ENCODE results near the gene TRIM50.
"Not testable (repeated sequence)": the region's sequence is repeated elsewhere in the genome, so short reads cannot be mapped to it uniquely, and the experiment has no call there.

The TRIM50 gene

DNA sequence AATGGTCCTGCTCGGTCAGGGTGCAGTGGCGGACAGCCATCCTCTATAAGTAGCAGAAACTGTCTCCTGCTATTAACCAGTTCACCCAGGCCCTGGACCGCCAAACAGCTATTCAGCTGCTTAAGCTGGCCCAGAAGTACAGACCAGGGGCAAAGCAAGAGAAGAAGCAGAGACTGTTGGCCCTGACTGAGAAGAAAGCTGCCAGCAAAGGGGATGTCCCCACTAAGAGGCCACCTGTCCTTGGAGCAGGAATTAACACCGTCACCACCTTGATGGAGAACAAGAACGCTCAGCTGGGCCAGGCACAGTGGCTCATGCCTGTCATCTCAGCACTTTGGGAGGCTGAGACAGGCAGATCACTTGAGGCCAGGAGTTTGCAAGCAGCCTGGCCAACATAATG, 13.6 kb downstream of the TRIM50 start:
- no peak for DNase-seq (ENCODE audit: low read depth)

DNA sequence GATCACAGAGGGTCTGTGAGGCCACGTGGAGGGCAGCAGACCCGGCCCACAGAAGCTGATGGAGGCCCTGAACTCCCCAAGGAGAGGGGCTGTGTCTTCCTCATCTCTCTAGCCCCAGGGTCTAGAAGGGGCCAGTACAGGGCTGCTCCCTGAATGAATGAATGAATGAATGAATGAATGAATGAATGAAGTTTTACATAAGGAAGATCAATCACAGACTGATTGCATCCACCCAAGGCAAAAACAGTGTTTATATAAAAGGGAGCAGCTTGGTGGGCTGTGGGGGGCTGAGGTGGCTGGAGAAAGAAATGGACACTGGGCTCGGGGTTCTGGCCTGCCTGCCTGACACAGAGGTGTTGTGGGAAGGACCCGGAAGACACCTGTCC, 14.4 kb downstream of the TRIM50 start:
- DNase-seq (ENCODE audit: low read depth) = no peak

DNA sequence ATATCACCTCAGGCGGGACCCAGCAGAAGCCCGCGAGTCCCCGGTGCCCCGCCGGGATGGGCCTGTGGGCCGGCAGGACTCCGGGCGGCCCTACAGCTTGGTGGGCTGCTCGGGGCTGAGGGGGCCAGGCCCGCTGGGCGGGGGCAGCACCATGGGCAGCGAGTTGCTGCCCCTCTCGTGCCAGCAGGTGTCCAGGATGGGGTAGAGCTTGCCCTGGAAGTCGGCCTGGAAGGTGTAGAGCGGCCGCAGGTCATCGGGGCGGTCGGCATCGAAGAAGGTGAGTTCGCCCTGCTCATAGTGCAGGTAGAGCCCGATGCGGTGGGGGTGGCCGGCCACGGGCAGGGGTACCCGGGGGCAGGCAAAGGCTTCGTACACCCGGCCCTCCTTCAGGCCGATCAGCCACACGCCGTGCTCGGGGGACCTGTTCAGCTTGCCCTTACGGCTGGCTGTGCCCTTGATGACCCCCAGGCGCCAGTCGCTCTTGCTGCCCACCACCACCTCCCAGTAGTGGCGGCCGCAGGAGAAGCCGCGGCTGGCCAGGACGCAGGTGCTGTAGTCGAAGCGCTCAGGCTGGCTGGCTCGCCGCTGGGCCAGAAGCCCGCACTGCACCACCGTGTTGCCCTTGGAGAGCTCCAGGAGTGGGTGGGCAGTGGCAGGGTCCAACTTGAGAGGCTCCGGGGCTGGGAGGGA, 14.9 kb downstream of the TRIM50 start:
- DNase-seq (ENCODE audit: low read depth) = no peak

DNA sequence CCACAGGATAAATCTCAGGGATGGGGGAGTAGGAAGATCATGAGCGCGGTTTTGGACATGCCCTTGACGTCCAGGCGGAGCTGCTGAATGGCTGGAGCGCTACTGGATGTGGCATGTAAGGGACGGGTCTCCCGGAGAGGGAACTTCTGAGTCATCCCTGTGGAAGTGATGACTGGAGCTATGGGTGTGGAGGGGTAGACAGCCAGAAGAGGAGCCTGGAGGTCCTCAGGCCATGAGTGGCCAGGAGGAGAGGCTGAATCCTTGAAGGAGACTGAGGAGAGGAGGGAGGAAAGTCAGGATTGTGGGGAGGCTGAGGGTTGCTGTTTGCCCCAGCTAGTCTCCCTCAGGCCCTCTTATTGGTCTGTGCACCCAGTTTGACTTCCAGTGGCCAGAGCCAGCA, 16.5 kb downstream of the TRIM50 start:
- not testable (repeated sequence) for DNase-seq (ENCODE audit: low read depth)

DNA sequence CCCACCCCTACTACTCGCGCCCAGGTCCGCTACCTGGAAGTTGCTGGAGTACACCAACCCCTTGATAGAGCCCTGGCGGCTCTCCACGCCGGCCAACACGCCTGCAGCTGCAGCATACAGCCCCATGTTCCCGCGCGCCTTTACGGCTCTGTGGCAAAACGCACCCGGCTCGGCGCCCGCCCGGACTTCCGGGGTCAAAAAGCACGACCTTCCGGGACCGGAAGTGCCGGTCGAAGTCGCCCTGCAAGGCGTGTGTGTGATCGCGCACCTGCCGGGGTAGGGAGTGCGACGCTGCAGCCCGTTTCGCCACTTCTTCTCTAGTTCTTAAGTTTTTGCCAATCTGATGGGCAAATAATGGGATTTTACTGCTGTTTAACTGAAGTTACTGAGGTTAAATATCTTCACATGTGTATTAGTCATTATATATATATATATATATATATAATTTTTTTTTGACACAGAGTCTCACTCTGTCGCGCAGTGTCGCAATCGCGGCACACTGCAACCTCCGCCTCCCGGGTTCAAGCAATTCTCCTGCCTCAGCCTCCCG, 19.1 kb downstream of the TRIM50 start, which contains the start of gene NSUN5:
Gene NSUN5, minus strand, starts transcription at position 162 of the 550 bp plus-strand sequence. Its CDS starts 36 bp downstream, at position 126.
- peak; percentile 80 for DNase-seq (ENCODE audit: low read depth)

DNA sequence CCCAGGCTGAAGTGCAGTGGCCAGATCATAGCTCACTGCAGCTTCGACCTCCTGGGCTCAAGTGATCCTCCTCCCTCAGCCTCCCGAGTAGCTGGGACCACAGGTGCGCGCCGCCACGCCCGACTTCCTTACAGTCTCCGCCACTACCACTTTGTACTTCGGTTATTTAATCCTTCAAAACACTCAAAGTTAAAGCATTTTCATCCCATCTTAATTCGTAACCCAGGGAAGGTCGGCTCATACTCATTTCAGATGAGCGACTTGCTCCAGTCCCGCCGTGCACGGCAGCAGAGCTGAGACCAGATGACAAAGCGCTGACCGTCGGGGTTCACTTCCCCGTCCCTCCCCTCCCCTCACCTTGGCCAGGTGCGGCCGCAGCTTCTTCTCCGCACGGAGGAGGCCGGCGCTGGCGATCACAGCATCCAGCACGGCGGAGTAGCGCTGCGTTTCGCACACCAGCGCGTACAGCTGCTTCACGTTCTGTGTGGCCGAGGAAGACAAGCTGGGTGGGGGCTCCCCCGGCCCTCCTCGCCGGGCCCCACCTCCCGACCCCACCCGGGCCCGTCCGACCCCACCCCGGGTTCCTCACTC, 19.7 kb downstream of the TRIM50 start:
- no peak for DNase-seq (ENCODE audit: low read depth)

DNA sequence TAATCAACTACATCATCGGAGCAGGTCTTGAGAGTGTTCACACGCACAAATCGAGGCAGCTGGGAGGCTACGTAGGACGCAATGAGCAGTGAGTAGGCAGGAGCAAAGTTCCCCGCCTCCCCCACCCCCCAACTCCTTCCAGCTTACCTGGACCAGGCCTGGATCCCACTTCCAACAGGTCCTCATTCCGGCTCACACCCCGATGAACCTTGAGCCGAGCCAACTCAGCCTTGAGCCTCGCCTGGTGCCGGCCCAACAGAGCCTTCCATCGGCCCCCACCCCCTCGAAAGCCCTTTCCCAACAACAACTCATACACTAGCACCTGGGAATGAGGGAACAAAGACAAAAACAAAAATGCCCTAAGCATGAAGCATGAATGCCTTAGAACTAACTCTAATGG, 20.4 kb downstream of the TRIM50 start:
- DNase-seq (ENCODE audit: low read depth) = no peak

DNA sequence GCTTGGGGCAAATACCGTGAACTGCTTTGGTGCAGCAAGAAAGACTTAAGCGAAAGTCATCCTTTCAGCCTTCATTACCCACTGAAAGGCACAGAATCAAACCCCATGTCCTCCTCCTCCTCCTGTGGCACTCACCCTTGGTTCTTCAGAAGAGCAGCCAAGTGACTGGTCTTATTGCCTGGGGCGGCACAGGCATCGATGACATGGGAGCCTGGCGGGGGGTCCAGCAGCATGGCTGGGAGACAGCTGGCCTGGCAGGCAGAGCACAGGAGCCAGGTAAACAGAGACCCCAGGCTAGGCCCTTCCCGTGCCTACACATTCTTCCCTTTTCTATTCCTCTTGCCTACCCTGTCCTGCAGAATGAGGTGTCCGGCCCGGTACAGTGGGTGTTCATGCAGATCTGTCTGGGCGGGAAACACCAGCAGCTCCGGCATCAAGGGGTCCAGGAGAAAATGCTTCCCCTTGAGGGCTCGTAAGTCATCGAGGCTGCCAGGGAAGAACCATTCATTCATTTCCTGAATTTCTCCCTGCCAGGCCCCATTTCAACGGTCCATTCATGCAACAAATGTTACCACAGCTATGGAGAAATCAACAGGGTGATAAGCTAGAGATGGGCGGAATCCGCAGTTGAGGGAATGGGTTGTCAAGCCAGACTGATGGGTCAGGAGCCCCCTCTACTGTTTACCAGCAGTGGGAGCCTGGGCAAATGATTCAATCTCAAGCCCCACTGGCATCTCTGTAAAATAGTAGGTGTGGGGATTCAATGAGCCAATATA, 23.1 kb downstream of the TRIM50 start:
- not testable (repeated sequence) for DNase-seq (ENCODE audit: low read depth)

DNA sequence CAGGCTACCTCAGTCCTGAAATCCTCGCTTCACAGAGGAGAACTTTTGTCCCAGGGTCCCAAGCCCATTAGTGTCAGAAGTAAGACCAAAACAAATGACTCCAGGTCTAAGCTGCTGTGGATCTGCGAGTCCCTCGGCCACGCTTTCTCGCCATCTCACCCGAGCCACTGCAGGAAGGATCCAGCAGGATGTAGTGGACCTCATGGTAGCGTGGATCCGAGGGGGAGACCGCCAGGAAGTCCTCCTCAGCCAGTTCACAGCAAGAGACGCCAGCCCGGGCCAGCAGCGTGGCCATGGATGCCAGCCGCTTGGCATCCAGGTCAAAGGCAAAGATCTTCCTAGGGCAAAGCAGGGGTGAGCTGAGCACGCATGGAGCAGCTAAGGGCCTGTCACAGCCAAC, 23.8 kb downstream of the TRIM50 start:
- no peak for DNase-seq (ENCODE audit: low read depth)

DNA sequence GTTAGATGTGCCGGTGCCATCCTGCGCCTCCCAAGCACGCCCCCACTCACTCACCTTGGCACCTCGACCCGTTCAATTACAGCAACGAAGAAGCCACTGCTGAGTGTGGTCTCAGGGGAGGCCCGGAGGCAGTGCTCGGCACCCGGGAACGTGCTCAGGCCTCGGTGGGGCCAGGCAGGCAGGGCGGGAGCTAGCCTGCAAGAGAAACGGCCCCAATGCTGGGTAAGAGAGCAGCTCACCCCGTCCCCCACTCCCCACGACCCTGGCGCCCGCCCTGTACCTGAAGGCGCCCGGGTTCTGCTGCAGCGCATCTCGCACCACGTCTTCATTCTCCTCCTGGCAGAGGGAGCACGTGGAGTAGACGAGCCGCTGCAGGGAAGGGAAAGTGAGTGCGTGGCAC, 24.3 kb downstream of the TRIM50 start:
- DNase-seq (ENCODE audit: low read depth) = no peak

DNA sequence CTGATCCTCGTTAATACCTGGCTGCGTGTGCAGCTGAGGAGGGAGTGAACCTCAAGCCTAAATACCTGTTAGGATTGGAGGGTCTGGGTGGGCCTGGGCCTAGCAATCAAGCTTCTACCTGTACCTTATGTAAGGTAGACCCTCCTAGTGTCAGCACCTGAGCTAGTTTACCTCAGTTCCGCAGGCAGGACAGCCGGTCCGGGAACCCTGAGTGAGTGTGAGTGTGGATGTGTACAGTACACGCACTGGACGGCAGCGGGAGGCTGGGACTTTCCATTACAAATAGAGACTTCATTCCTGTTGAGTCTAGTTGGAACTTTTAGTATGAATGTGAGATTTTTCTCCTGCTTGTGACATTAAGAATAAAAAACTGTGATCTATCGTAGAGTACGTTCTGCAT, 25.0 kb downstream of the TRIM50 start:
- not testable (repeated sequence) for DNase-seq (ENCODE audit: low read depth)

DNA sequence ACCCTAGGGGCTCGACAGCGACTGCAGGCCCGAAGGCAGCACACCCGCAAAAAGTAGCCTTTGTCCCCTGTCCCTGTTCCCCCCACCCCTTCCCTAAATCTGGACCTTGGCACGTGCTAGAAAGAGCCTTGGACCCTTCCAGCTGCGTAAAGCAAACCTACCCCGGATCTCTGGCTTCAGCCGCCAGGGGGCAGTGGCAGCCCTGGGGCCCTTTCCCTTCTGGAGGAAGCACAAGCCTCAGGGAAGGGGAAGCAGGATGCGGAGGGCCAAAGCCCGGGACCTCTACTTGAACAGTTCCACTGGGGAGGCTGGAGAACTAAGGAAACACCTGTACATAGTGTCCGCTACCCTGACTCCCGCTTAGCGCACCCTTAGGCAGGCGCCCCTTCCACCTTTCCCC, 26.8 kb downstream of the TRIM50 start:
- not testable (repeated sequence) for DNase-seq (ENCODE audit: low read depth)

DNA sequence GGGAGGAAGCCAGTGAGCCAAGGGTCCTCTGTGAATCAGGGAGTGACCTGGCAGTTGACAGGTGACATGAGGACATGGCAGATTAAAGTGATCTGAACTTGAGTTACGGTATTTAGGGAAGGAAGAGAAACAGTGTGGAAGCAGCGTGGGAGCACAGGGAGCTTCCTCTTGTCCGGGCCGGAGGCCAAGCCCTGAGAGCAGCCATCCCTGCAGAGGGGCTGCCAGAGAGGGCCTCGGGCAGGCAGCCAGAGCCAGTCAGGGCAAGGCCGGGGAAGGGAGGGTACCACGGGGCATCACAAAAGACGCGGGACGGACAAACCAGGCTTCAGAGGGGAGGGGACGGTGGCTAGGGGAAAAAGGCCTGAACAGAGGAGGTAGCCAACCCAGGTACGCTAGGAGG, 28.1 kb downstream of the TRIM50 start:
- DNase-seq (ENCODE audit: low read depth) = not testable (repeated sequence)

DNA sequence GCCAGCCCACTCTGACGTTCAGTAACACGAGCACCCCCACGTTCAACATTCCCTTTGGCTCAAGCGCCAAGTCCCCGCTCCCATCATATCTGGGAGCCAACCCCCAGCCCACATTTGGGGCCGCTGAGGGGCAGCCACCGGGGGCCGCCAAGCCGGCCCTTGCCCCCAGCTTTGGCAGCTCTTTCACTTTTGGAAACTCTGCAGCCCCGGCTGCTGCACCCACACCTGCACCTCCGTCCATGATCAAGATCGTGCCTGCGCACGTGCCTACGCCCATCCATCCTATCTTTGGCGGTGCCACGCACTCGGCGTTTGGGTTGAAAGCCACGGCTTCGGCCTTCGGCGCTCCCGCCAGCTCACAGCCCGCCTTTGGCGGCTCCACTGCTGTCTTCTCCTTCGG, 30.2 kb downstream of the TRIM50 start:
- DNase-seq (ENCODE audit: low read depth) = not testable (repeated sequence)

DNA sequence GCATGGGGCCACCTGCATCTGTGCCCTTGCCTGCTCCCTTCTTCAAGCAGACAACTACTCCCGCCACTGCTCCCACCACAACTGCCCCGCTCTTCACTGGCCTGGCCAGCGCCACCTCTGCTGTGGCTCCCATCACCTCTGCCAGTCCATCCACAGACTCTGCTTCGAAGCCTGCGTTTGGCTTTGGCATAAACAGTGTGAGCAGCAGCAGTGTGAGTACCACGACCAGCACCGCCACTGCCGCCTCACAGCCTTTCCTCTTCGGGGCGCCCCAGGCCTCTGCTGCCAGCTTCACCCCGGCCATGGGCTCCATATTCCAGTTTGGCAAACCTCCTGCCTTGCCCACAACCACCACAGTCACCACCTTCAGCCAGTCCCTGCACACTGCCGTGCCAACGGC, 30.6 kb downstream of the TRIM50 start:
- not testable (repeated sequence) for DNase-seq (ENCODE audit: low read depth)

DNA sequence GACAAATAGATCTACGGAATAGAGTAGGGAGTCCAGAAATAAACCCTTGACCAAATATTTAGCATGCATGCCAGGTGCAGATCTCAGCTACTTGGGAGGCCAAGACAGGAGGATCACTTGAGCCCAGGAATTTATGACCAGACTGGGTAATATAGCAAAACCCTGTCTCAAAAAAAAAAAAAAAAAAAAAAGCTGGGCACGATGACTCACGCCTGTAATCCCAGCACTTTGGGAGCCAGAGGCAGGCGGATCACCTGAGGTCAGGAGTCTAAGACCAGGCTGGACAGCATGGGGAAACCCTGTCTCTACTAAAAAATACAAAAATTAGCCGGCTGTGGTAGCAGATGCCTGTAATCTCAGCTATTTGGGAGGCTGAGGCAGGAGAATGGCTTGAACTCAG, 50.7 kb downstream of the TRIM50 start:
- DNase-seq (ENCODE audit: low read depth) = not testable (repeated sequence)

DNA sequence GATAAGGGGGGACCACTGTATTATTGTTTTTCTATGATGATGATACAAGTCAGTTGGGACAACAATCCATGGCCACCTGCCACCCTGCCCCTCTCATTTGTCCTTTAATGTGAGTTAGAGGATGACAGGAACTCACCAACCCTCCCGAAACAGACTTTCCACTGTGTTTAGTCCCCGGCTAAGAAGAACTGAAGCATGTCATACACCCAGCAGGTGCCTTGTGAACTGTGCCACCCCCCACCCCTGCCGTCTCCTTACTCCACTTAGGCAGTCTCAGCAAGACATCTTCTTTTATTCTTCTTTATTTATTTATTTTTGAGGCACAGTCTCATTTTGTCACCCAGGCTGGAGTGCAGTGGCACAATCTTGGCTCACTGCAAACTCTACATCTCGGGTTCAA, 60.1 kb downstream of the TRIM50 start:
- not testable (repeated sequence) for DNase-seq (ENCODE audit: low read depth)

DNA sequence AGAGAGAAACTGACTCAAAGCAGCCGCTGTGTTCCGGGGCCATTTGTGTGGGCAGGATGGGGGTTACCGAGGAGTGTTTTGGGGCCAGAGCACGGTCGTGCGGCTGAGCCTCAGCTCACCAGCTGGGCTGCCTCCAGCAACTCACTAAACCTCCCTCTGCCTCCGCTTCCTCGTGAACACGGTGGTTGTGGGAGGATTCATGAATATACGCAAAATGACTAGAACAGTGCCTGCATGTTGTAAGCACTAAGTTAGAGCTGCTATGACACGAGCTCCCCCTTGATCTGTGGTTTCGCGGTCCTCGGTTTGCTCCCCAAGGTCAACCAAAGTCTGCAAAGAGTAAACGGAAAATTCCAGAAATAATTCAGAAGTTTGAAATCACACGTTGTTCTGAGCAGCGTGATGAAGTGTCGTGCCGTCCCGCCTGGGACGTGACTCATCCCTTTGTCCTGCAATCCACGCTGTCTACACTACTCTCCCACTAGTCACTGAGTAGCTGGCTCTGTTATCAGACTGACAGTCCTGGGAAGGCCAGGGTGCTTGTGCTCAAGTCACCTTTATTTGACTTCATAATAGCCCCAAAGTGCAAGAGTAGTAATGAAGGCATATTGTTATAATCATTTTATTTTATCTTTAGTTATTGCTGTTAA, 61.0 kb downstream of the TRIM50 start:
- not testable (repeated sequence) for DNase-seq (ENCODE audit: low read depth)

Measured in stimulated activated CD8-positive, alpha-beta memory T cell treated with anti-CD3 and anti-CD28 coated beads, Interleukin-7, amount 100 ng/mL, for 24 hours (primary cell).